Jurkat, Clone E6-1 (cell line): ENCODE data around the gene CARNS1.
"Not testable (repeated sequence)": the region's sequence is repeated elsewhere in the genome, so short reads cannot be mapped to it uniquely, and the experiment has no call there.

Experiments
- DNase-seq: peaks from one replicate; pipeline ENCODE4 v3.0.0-alpha.2; 2011; ENCODE audit warnings: low read depth, low spot score
- H3K4me3 ChIP-seq: 2 replicates; pipeline ENCODE4 v1.5.1; 2011; ENCODE audit warnings: mild to moderate bottlenecking, low read length, control low read depth, moderate library complexity

Gene CARNS1

GRCh38 chr11:67452141-67452952 is 36.9 kb downstream of the CARNS1 start, which contains the start of gene GPR152:
Gene GPR152, minus strand, starts transcription at chr11:67452729. Its CDS starts 5 bp downstream, at chr11:67452724.
- no peak within 1 kb of the TSS for H3K4me3 ChIP-seq
- DNase-seq: no peak

- no peak for DNase-seq
- H3K4me3 ChIP-seq: no peak overlapping the region
Measured at GRCh38 chr11:67453816-67454732, 38.6 kb downstream of the CARNS1 start.

GRCh38 chr11:67455054-67455453 is 39.6 kb downstream of the CARNS1 start, which contains the start of gene CABP4:
Gene CABP4, plus strand, starts transcription at chr11:67455354. Its CDS starts 70 bp downstream, at chr11:67455424.
- no peak for DNase-seq
- no peak within 1 kb of the TSS for H3K4me3 ChIP-seq

- H3K4me3 ChIP-seq: no peak overlapping the region
Measured at GRCh38 chr11:67456068-67456705, 40.7 kb downstream of the CARNS1 start.

GRCh38 chr11:67457453-67457852 is 42.0 kb downstream of the CARNS1 start:
- no peak overlapping the region for H3K4me3 ChIP-seq
- no peak for DNase-seq

More at GRCh38 chr11:67456068-67456705, 40.7 kb downstream of the CARNS1 start:
- no peak for DNase-seq

- no peak overlapping the region for H3K4me3 ChIP-seq
- no peak for DNase-seq
Measured at GRCh38 chr11:67458266-67458665, 42.8 kb downstream of the CARNS1 start.

- DNase-seq: no peak
- H3K4me3 ChIP-seq: no peak overlapping the region
Measured at GRCh38 chr11:67463186-67463585, 47.7 kb downstream of the CARNS1 start.

- DNase-seq: no peak
- peak overlapping the region; percentile 82 for H3K4me3 ChIP-seq
Measured at GRCh38 chr11:67463680-67464410, 48.4 kb downstream of the CARNS1 start.

- DNase-seq: peak; percentile 80
- peak overlapping the region; percentile 82 for H3K4me3 ChIP-seq
Measured at GRCh38 chr11:67464411-67465188, 49.1 kb downstream of the CARNS1 start.

- no peak for DNase-seq
- H3K4me3 ChIP-seq: peak overlapping the region; percentile 82
Measured at GRCh38 chr11:67465189-67465510, 49.7 kb downstream of the CARNS1 start.

GRCh38 chr11:67465530-67465929 is 50.1 kb downstream of the CARNS1 start:
- not testable (repeated sequence) for DNase-seq
- H3K4me3 ChIP-seq: peak overlapping the region; percentile 82

- H3K4me3 ChIP-seq: no peak overlapping the region
- DNase-seq: no peak
Measured at GRCh38 chr11:67466367-67466766, 50.9 kb downstream of the CARNS1 start.

GRCh38 chr11:67466962-67467771 is 51.7 kb downstream of the CARNS1 start:
- no peak for DNase-seq
- H3K4me3 ChIP-seq: no peak overlapping the region

GRCh38 chr11:67468056-67468455 is 52.6 kb downstream of the CARNS1 start:
- peak overlapping the region; percentile 70 for H3K4me3 ChIP-seq
- no peak for DNase-seq

- DNase-seq: no peak
- H3K4me3 ChIP-seq: peak overlapping the region; percentile 70
Measured at GRCh38 chr11:67468456-67468758, 52.9 kb downstream of the CARNS1 start.

GRCh38 chr11:67468759-67469507 is 53.5 kb downstream of the CARNS1 start, which contains the start of gene TMEM134:
Gene TMEM134, minus strand, starts transcription at chr11:67469251. Its CDS starts 59 bp downstream, at chr11:67469192.
- peak; percentile 87 for DNase-seq
- H3K4me3 ChIP-seq: peak within 1 kb of the TSS; percentile 70

GRCh38 chr11:67469508-67469811 is 54.0 kb downstream of the CARNS1 start:
- no peak for DNase-seq
- H3K4me3 ChIP-seq: peak overlapping the region; percentile 54
